NCI-H146 treated with DMSO at 0.1 percent for 48 hours (cell line): ENCODE data around the gene KLHL40.

Source experiments
- DNase-seq: peaks from one replicate; lab custom pipeline; 2025; ENCODE audit not compliant: unreplicated experiment; lab: John Stamatoyannopoulos, UW

The KLHL40 gene

GRCh38 chr3:42702066-42702951 lies 17.0 kb downstream of the KLHL40 start, which contains the start of gene HHATL:
TSS of gene HHATL (minus strand) at chr3:42702798. CDS start at chr3:42700826, 1,972 bp downstream.
- DNase-seq: no peak

GRCh38 chr3:42702982-42703694 lies 17.8 kb downstream of the KLHL40 start:
- no peak for DNase-seq

- DNase-seq: no peak
Measured at GRCh38 chr3:42703695-42704025, 18.3 kb downstream of the KLHL40 start.

- no peak for DNase-seq
Measured at GRCh38 chr3:42704136-42704841, 19.0 kb downstream of the KLHL40 start.

- no peak for DNase-seq
Measured at GRCh38 chr3:42705058-42705767, 19.9 kb downstream of the KLHL40 start.

- DNase-seq: no peak
Measured at GRCh38 chr3:42705962-42706585, 20.7 kb downstream of the KLHL40 start.

GRCh38 chr3:42706721-42707619 lies 21.6 kb downstream of the KLHL40 start:
- DNase-seq: no peak

- DNase-seq: no peak
Measured at GRCh38 chr3:42707620-42708355, 22.5 kb downstream of the KLHL40 start.

- DNase-seq: no peak
Measured at GRCh38 chr3:42708611-42709151, 23.3 kb downstream of the KLHL40 start.

GRCh38 chr3:42709621-42710020 lies 24.3 kb downstream of the KLHL40 start:
- no peak for DNase-seq

GRCh38 chr3:42710323-42711021 lies 25.1 kb downstream of the KLHL40 start:
- DNase-seq: no peak

- DNase-seq: no peak
Measured at GRCh38 chr3:42711491-42712343, 26.4 kb downstream of the KLHL40 start.

GRCh38 chr3:42712344-42712648 lies 27.0 kb downstream of the KLHL40 start:
- no peak for DNase-seq

- no peak for DNase-seq
Measured at GRCh38 chr3:42712688-42713372, 27.5 kb downstream of the KLHL40 start.

- DNase-seq: no peak
Measured at GRCh38 chr3:42713747-42714146, 28.4 kb downstream of the KLHL40 start.

- no peak for DNase-seq
Measured at GRCh38 chr3:42714171-42714852, 29.0 kb downstream of the KLHL40 start.
